Measurements from ENCODE around the gene COX6A2. TPM values are rescaled to one million over a fixed set of nuclear protein-coding genes. Genes with fewer than 3 reads are reported as not detected.
"Not testable (repeated sequence)": the region's sequence is repeated elsewhere in the genome, so short reads cannot be mapped to it uniquely, and the experiment has no call there.

Gene COX6A2
- total RNA-seq, 1 experiment from 2014 or later, result not detected

DNA sequence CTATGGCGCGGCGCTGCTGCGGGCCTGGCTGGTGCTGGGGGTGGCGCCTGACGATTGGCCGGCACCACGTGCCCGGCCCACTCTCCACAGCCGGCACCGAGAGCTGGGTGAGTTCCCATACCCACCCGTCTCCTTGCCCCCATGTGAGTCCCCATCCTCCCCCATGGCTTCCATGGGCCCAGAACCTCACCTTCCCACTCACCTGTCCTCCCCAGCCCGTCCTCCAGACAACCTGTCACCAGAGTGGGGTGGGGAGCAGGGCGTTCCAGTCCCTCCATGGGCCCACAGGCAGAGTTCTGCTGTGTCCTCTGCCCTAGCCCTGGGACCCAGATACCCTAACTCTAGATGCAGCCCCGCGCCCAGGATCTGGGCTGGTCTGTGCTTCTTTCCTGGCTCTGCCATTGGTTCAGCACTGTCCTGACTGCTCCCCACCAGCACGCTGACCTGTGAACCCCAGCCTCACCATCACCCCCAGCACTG lies 36.7 kb upstream of the COX6A2 start:
- DNase-seq (ENCODE audit: low read depth), result no peak
- in situ Hi-C loops (cut with HindIII; ENCODE audit: low pct_unique_long_range_greater_than_20kb, low sequenced_read_pairs), result no loop called here

DNA sequence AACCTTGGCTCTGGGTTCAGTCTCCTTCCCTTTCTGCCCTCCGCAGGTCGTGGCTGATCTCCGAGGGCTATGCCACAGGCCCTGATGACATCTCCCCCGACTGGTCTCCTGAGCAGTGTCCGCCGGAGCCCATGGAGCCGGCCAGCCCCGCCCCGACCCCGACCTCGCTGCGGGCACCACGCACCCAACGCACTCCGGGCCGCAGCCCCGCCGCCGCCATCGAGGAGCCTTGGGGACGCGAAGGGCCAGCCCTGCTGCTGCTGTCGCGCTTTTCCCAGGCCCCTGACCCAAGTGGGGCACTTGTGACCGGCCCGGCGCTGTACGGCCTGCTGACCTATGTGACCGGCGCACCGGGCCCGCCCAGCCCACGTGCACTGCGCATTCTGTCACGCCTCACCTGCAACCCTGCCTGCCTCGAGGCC lies 36.2 kb upstream of the COX6A2 start:
- in situ Hi-C loops (cut with HindIII; ENCODE audit: low pct_unique_long_range_greater_than_20kb, low sequenced_read_pairs), result no loop called here
- DNase-seq (ENCODE audit: low read depth), result no peak

DNA sequence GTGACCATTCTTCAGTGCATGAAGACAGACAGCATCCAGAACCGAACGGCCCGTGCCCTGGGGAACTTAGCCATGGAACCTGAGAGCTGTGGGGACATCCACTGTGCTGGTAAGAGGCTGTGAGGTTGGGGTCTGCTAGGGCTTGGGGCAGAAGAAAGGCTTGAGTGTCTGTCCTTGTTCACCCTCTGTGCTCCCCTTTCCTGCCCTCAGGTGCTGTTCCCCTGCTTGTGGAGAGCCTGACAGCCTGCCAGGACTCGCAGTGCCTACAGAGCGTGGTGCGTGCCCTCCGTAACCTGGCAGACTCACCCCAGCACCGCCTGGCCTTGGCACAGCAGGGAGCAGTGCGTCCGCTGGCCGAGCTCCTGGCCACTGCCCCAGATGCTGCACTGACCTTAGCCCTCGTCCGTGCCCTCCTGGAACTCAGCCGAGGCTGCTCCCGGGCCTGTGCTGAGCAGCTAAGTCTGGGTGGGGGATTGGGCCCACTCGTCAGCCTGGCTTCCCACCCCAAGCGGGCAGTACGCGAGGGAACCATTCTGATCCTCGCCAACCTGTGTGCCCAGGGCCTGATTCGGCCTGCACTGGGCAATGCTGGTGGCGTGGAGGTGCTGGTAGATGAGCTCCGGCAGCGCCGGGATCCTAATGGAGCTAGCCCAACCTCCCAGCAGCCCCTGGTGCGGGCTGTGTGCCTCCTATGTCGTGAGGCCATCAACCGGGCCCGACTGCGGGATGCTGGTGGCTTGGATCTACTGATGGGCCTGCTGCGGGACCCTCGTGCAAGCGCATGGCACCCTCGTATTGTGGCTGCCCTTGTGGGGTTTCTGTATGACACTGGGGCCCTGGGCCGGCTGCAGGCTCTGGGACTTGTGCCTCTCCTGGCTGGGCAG lies 34.0 kb upstream of the COX6A2 start:
- in situ Hi-C loops (cut with HindIII; ENCODE audit: low pct_unique_long_range_greater_than_20kb, low sequenced_read_pairs), result no loop called here
- DNase-seq (ENCODE audit: low read depth), result no peak

DNA sequence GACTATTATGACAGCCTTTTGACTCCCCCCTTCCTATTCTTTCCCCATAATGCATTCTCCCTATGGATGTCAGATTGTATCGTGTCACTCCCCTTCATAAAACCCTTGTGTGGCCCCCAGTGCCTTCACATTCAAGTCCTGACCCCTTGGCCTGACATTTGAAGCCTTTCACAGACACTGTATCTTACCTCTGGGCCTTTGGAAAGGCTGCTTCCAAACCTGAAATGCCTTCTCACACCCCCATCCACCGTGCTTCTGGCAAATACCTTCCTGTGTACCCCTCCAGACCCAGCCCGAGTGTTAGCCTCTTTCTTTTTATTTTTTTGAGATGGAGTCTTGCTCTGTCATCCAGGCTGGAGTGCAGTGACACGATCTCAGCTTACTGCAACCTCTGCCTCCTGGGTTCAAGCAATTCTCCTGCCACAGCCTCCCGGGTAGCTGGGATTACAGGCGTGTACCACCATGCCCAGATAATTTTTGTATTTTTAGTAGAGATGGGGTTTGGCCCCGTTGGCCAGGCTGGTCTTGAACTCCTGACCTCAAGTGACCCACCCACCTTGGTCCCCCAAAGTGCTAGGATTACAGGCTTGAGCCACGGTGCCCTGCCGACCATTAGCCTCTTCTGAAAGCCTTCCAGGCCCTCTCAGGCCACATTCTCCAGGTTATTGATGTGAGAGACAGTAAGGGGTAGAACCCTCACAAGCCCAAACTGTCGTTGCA lies 33.2 kb upstream of the COX6A2 start:
- in situ Hi-C loops (cut with HindIII; ENCODE audit: low pct_unique_long_range_greater_than_20kb, low sequenced_read_pairs), result no loop called here
- DNase-seq (ENCODE audit: low read depth), result no peak

GRCh38 chr16:31460582-31461002 lies 32.4 kb upstream of the COX6A2 start:
- peak; percentile 54 for DNase-seq (ENCODE audit: low read depth)
- in situ Hi-C loops (cut with HindIII; ENCODE audit: low pct_unique_long_range_greater_than_20kb, low sequenced_read_pairs), result no loop called here

GRCh38 chr16:31459687-31460581 lies 31.8 kb upstream of the COX6A2 start:
- in situ Hi-C loops (cut with HindIII; ENCODE audit: low pct_unique_long_range_greater_than_20kb, low sequenced_read_pairs), result no loop called here
- DNase-seq (ENCODE audit: low read depth), result peak; percentile 95

GRCh38 chr16:31458844-31459686 lies 30.9 kb upstream of the COX6A2 start, which contains the start of gene ARMC5:
Gene ARMC5 (plus strand): TSS chr16:31459501. CDS start chr16:31459525, 24 bp downstream.
- peak; percentile 98 for DNase-seq (ENCODE audit: low read depth)
- in situ Hi-C loops (cut with HindIII; ENCODE audit: low pct_unique_long_range_greater_than_20kb, low sequenced_read_pairs), result no loop called here

- in situ Hi-C loops (cut with HindIII; ENCODE audit: low pct_unique_long_range_greater_than_20kb, low sequenced_read_pairs), result no loop called here
- DNase-seq (ENCODE audit: low read depth), result peak; percentile 68
Observed at GRCh38 chr16:31458073-31458843, 30.1 kb upstream of the COX6A2 start.

DNA sequence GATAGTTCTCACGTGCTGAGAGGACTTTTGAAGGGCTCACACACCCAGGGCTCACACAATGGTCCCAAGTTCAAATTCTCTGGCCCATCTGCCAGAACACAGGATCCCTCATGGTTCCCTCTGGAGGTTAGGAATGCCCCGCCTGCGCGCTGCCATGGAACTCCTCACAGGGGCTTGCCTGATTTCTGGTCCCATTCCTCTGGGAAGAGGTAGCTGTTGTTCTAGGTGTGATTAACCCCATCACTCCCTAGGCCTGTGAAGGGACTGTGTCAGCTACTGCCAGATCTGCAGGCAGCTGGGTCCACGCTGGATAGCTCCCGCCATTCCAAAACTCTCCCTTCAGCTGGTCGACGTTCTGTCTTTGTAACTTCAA lies 28.8 kb upstream of the COX6A2 start:
- no peak for DNase-seq (ENCODE audit: low read depth)
- in situ Hi-C loops (cut with HindIII; ENCODE audit: low pct_unique_long_range_greater_than_20kb, low sequenced_read_pairs), result no loop called here

- DNase-seq (ENCODE audit: low read depth), result peak; percentile 31
- in situ Hi-C loops (cut with HindIII; ENCODE audit: low pct_unique_long_range_greater_than_20kb, low sequenced_read_pairs), result no loop called here
Observed at GRCh38 chr16:31455601-31456314, 27.6 kb upstream of the COX6A2 start.

DNA sequence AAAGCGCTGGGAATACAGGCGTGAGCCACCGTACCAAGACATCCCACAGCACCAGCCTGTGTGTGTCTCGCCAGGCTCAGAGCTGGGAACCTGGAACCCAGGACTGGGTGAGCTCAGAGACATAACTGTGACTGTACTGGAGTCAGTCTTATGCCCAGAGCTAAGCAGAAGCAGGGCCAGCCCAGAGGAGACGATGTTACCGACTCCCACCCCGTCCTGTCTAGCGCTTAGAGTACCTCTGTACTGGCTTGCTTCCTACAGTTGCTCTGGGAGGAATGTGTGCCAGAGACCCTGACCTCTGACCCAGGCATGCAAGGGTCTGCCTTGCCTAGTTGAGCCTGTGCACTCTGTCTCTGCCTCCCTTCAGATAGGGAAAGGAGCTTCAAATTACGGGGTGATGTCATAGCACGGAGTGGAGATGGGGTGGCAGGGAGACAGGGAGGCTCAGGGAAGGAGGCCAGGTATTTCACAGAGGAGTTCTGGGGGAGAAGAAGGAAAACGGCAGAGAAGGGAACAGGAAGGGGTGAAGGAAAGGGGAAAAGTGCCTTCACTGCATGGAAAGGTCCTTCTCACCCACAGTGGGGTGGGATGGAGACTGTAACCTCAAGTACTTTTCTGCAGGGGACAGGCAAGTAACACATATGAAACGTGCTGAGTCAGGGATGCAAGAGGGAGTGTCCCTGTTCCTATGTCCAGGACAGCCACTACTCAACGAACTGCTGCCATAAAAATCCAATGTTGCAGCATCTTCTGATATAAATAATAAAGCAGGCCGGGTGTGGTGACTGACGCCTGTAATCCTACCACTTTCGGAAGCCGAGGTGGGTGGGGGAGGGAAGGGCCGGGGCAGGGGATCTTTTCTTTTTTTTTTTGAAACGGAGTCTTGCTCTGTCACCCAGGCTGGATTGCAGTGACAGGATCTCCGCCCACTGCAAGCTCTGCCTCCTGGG lies 25.4 kb upstream of the COX6A2 start:
- in situ Hi-C loops (cut with HindIII; ENCODE audit: low pct_unique_long_range_greater_than_20kb, low sequenced_read_pairs), result no loop called here
- peak; percentile 88 for DNase-seq (ENCODE audit: low read depth)

GRCh38 chr16:31452631-31453106 lies 24.5 kb upstream of the COX6A2 start:
- in situ Hi-C loops (cut with HindIII; ENCODE audit: low pct_unique_long_range_greater_than_20kb, low sequenced_read_pairs), result no loop called here
- DNase-seq (ENCODE audit: low read depth), result peak; percentile 91

- DNase-seq (ENCODE audit: low read depth), result peak; percentile 80
- in situ Hi-C loops (cut with HindIII; ENCODE audit: low pct_unique_long_range_greater_than_20kb, low sequenced_read_pairs), result no loop called here
Observed at GRCh38 chr16:31451681-31452351, 23.7 kb upstream of the COX6A2 start.

- no peak for DNase-seq (ENCODE audit: low read depth)
- in situ Hi-C loops (cut with HindIII; ENCODE audit: low pct_unique_long_range_greater_than_20kb, low sequenced_read_pairs), result no loop called here
Observed at GRCh38 chr16:31451201-31451600, 23.0 kb upstream of the COX6A2 start.

DNA sequence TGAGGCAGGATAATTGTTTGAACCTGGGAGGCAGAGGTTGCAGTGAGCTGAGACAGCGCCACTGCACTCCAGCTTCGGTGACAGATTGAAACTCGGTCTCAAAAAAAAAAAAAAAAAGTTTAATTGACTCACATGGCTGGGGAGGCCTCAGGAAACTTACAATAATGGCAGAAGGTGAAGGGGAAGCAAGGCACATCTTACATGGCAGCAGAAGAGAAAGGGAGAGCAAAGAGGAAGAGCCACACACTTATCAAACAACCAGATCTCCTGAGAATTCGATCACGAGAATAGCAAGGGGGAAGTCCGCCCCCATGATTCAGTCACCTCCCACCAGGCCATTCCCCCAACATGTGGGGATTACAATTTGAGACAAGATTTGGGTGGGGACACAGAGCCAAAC lies 17.8 kb upstream of the COX6A2 start:
- in situ Hi-C loops (cut with HindIII; ENCODE audit: low pct_unique_long_range_greater_than_20kb, low sequenced_read_pairs); DNase-seq (ENCODE audit: low read depth): not testable (repeated sequence)

Data from Caki2 (cell line).